K562 (cell line): Measurements from ENCODE around the gene GFRA4.

Source experiments
- DPF2 ChIP-seq: fragments of 450-650 bp; IDR thresholded peaks from 2 replicates; pipeline ENCODE4 v1.6.1; 2016
- EHMT2 ChIP-seq: fragments of 450-650 bp; IDR thresholded peaks from 2 replicates; pipeline ENCODE4 v1.6.1; 2018; ENCODE audit warnings: antibody characterized with exemption
- EZH2 ChIP-seq: IDR thresholded peaks from 2 replicates; pipeline ENCODE4 v1.6.1; 2012; ENCODE audit warnings: low read depth, mild to moderate bottlenecking, inconsistent platforms, low read length, borderline replicate concordance
- HLTF ChIP-seq: fragments of 450-650 bp; IDR thresholded peaks from 2 replicates; pipeline ENCODE4 v1.6.1; 2016
- MAX ChIP-seq: sonication (generic); formaldehyde crosslinking; IDR thresholded peaks from 2 replicates; pipeline ENCODE4 v1.9.0; 2022; ENCODE audit warnings: mild to moderate bottlenecking, missing genetic modification reagents
- MED1 ChIP-seq: sonication (generic); formaldehyde crosslinking; IDR thresholded peaks from 2 replicates; pipeline ENCODE4 v1.8.1; 2023; ENCODE audit warnings: missing genetic modification reagents, borderline replicate concordance
- MEF2A ChIP-seq: IDR thresholded peaks from 2 replicates; pipeline ENCODE4 v1.6.1; 2011; ENCODE audit warnings: low read depth, mild to moderate bottlenecking, low read length, moderate library complexity; ENCODE audit not compliant: control insufficient read depth
- POLR2G ChIP-seq: fragments of 200-400 bp; formaldehyde crosslinking; IDR thresholded peaks from 2 replicates; pipeline ENCODE4 v1.6.1; 2017; ENCODE audit warnings: low read depth, mild to moderate bottlenecking, antibody characterized with exemption, low read length, moderate library complexity
- SMC3 ChIP-seq: conservative IDR thresholded peaks from 2 replicates; pipeline ENCODE4 v1.6.1; 2011; ENCODE audit warnings: low read depth, low read length, improper control_type of control experiment; ENCODE audit not compliant: insufficient read depth
- ZZZ3 ChIP-seq: fragments of 450-650 bp; IDR thresholded peaks from 2 replicates; pipeline ENCODE4 v1.6.1; 2016; ENCODE audit warnings: antibody characterized with exemption, mild to moderate bottlenecking, moderate library complexity
- TF ChIP-seq, protein P1 (sequence below), 2 experiments: IDR thresholded peaks; 2 replicates each; pipeline ENCODE4 v1.6.1; 2012; ENCODE audit warnings: improper control_type of control experiment in 2 of 2, low read depth in 2 of 2, low read length in 2 of 2, borderline replicate concordance in 1 of 2
- TF ChIP-seq, protein P2 (sequence below), 3 experiments: IDR thresholded peaks in 2 of 3; conservative IDR thresholded peaks in 1 of 3; 2 replicates each; pipeline ENCODE4 v1.5.1; 2011 to 2012; ENCODE audit warnings: low read length in 3 of 3, mild to moderate bottlenecking in 3 of 3, control low read depth in 2 of 3, improper control_type of control experiment in 1 of 3, inconsistent platforms in 1 of 3, low read depth in 1 of 3, mixed read lengths in 1 of 3, moderate library complexity in 1 of 3; ENCODE audit not compliant: insufficient read depth in 2 of 3

DNA sequence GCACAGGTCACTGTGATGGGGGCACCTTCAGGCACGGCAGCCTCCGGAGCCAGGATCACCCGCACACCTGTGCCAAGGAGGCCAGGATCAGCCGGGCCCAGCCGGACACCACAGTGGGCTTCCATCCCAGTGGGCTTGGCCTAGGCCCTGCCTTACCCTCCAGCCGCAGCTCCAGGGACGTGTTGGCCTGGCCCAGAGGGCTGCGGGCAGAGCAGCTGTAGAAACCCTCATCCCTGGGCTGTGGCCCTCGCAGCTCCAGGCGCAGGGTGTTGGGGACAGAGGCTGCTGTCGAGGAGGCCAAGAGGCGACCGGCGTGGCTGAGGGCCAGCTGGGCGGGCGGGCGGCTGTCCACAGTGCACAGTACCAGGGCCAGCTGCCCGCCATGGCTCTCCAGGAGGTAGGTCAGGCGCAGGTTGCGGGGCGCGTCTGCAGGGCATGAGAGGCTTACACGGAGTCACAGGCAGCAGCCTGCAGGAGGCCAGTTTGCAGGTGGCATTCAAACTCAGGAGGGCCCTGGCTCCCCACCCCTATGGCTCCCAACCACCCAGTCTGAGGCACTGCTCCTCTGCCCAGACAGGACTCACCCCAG lies 29.6 kb upstream of the GFRA4 start:
- TF ChIP-seq, protein P1, sequence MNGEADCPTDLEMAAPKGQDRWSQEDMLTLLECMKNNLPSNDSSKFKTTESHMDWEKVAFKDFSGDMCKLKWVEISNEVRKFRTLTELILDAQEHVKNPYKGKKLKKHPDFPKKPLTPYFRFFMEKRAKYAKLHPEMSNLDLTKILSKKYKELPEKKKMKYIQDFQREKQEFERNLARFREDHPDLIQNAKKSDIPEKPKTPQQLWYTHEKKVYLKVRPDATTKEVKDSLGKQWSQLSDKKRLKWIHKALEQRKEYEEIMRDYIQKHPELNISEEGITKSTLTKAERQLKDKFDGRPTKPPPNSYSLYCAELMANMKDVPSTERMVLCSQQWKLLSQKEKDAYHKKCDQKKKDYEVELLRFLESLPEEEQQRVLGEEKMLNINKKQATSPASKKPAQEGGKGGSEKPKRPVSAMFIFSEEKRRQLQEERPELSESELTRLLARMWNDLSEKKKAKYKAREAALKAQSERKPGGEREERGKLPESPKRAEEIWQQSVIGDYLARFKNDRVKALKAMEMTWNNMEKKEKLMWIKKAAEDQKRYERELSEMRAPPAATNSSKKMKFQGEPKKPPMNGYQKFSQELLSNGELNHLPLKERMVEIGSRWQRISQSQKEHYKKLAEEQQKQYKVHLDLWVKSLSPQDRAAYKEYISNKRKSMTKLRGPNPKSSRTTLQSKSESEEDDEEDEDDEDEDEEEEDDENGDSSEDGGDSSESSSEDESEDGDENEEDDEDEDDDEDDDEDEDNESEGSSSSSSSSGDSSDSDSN (IDR thresholded peaks at IDR 0.05; ENCODE audit: borderline replicate concordance in 1 of 2, low read depth in 2 of 2, low read length in 2 of 2), result no peak
- no peak for TF ChIP-seq ZZZ3
- TF ChIP-seq, protein P2, sequence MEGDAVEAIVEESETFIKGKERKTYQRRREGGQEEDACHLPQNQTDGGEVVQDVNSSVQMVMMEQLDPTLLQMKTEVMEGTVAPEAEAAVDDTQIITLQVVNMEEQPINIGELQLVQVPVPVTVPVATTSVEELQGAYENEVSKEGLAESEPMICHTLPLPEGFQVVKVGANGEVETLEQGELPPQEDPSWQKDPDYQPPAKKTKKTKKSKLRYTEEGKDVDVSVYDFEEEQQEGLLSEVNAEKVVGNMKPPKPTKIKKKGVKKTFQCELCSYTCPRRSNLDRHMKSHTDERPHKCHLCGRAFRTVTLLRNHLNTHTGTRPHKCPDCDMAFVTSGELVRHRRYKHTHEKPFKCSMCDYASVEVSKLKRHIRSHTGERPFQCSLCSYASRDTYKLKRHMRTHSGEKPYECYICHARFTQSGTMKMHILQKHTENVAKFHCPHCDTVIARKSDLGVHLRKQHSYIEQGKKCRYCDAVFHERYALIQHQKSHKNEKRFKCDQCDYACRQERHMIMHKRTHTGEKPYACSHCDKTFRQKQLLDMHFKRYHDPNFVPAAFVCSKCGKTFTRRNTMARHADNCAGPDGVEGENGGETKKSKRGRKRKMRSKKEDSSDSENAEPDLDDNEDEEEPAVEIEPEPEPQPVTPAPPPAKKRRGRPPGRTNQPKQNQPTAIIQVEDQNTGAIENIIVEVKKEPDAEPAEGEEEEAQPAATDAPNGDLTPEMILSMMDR (IDR thresholded peaks at IDR 0.05 in 2 of 3, conservative IDR thresholded peaks at IDR 0.05 in 1 of 3; ENCODE audit: insufficient read depth in 2 of 3, low read depth in 1 of 3, low read length in 3 of 3), result no peak
- no peak for TF ChIP-seq POLR2G
- no peak for TF ChIP-seq DPF2
- TF ChIP-seq MEF2A, result no peak
- no peak for TF ChIP-seq EZH2
- TF ChIP-seq EHMT2, result no peak
- TF ChIP-seq SMC3, result no peak
- TF ChIP-seq MAX (CRISPR knock-in tag), result no peak
- no peak for TF ChIP-seq HLTF
- no peak for TF ChIP-seq MED1 (CRISPR knock-in tag)
